Stomach smooth muscle (tissue), 2 donors: Measurements from ENCODE around the gene PNPLA2.

Experiments used
- H3K27ac ChIP-seq: one replicate; pipeline ENCODE4 v1.7.0; 2013; ENCODE audit warnings: mild to moderate bottlenecking, low read length, inconsistent platforms
- H3K27me3 ChIP-seq, 2 donors: one replicate each; pipeline ENCODE4 v1.7.0; 2013; ENCODE audit warnings: low read length in 2 of 2; ENCODE audit not compliant: insufficient read depth in 2 of 2, control insufficient read depth in 1 of 2
- H3K36me3 ChIP-seq, 2 donors: one replicate each; pipeline ENCODE4 v1.7.0; 2013; ENCODE audit warnings: low read length in 2 of 2; ENCODE audit not compliant: control insufficient read depth in 2 of 2, insufficient read depth in 2 of 2
- H3K4me1 ChIP-seq: one replicate; pipeline ENCODE4 v1.7.0; 2013; ENCODE audit warnings: low read length; ENCODE audit not compliant: control insufficient read depth, insufficient read depth
- H3K4me3 ChIP-seq, 2 donors: one replicate each; pipeline ENCODE4 v1.7.0; 2013; ENCODE audit warnings: low read length in 2 of 2
- H3K9ac ChIP-seq, 2 donors: one replicate each; pipeline ENCODE4 v1.7.0; 2013; ENCODE audit warnings: low read length in 2 of 2, mild to moderate bottlenecking in 1 of 2
- H3K9me3 ChIP-seq, 2 donors: one replicate each; pipeline ENCODE4 v1.7.0; 2013; ENCODE audit warnings: low read length in 2 of 2; ENCODE audit not compliant: control insufficient read depth in 2 of 2
- donor health status: healthy.
- donor health status: Pancreatic carcinoma.

PNPLA2 gene

DNA sequence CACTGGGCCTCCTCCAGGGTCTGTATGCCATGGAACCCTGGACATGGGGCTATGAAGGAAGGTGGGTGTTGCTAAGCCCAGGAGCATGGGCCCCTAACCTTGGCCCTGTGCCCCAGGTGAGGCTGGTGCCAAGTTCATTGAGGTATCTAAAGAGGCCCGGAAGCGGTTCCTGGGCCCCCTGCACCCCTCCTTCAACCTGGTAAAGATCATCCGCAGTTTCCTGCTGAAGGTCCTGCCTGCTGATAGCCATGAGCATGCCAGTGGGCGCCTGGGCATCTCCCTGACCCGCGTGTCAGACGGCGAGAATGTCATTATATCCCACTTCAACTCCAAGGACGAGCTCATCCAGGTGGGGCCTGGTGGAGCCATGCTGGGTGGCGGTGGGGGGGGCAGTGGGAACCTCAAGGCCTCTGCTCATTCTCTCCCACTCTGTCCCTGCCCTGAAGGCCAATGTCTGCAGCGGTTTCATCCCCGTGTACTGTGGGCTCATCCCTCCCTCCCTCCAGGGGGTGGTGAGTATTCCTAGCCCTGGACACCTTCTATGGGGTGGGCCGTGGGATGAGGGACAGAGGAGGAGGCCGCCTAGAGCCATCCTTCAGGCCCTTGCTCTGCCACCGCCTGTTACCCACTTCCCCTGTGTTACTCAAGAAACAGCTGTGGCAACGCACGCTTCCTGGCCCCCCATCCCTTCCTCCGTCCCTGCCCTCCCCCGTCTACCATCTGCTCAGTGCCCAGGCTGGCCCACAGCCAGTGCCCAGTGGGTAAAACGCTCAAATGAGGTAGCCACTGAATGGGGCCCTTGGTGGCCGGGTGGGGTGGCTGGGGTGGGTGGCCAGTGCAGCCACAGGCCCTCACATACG lies 3.0 kb downstream of the PNPLA2 start:
- H3K4me1 ChIP-seq, result peaks cover 36% of the 10 kb centered on the region
- peaks cover 0 to 8% of the 10 kb centered on the region in 2 donors for H3K36me3 ChIP-seq
- H3K27ac ChIP-seq, result no peak overlapping the region
- peaks cover 15 to 23% of the 10 kb centered on the region in 2 donors for H3K27me3 ChIP-seq
- H3K9ac ChIP-seq, result no peak overlapping the region
- no peaks in the 10 kb centered on the region for H3K9me3 ChIP-seq
- peak overlapping the region in 1 of 2 donors; percentile 81 for H3K4me3 ChIP-seq

DNA sequence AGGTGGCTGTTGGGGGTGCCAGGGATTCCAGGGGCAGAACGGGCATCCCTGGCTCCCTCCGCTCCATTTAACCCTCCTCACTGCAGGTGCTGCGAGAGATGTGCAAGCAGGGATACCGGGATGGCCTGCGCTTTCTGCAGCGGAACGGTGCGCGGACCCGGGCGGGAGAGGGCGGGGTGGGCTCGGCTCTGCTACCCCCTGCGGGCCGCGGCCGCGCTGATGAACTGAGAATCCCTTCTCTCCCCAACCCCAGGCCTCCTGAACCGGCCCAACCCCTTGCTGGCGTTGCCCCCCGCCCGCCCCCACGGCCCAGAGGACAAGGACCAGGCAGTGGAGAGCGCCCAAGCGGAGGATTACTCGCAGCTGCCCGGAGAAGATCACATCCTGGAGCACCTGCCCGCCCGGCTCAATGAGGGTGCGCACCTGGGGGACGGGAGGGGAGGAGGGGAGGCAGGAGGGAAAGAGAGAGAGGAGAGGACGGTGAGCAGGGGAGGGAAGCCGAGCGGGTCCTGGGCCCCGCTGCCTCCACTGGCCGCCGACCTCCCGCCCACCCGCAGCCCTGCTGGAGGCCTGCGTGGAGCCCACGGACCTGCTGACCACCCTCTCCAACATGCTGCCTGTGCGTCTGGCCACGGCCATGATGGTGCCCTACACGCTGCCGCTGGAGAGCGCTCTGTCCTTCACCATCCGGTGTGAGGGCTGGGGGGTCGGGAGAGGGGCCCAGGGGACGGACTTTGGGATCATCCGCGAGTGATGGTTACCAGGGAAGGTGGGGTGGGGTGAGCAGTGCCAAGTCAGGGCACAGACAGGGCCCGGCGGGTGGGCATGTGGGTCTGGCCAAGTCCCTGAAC lies 5.0 kb downstream of the PNPLA2 start:
- Histone ChIP-seq H3K9me3 (no peaks in the 10 kb centered on the region), H3K27me3 (peaks cover 28 to 42% of the 10 kb centered on the region in 2 donors), H3K4me3 (no peak overlapping the region), H3K9ac (no peak overlapping the region), H3K36me3 (peaks cover 0 to 8% of the 10 kb centered on the region in 2 donors), H3K4me1 (peaks cover 44% of the 10 kb centered on the region), H3K27ac (no peak overlapping the region)

DNA sequence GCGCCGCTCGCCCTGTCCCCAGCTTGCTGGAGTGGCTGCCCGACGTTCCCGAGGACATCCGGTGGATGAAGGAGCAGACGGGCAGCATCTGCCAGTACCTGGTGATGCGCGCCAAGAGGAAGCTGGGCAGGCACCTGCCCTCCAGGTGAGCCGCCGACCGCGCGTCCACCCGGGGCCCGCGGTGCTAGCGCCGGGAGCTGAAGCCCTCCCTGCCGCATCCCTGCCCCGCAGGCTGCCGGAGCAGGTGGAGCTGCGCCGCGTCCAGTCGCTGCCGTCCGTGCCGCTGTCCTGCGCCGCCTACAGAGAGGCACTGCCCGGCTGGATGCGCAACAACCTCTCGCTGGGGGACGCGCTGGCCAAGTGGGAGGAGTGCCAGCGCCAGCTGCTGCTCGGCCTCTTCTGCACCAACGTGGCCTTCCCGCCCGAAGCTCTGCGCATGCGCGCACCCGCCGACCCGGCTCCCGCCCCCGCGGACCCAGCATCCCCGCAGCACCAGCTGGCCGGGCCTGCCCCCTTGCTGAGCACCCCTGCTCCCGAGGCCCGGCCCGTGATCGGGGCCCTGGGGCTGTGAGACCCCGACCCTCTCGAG lies 5.7 kb downstream of the PNPLA2 start:
- Histone ChIP-seq H3K4me1 (peaks cover 46% of the 10 kb centered on the region), H3K27me3 (peaks cover 35 to 49% of the 10 kb centered on the region in 2 donors)

DNA sequence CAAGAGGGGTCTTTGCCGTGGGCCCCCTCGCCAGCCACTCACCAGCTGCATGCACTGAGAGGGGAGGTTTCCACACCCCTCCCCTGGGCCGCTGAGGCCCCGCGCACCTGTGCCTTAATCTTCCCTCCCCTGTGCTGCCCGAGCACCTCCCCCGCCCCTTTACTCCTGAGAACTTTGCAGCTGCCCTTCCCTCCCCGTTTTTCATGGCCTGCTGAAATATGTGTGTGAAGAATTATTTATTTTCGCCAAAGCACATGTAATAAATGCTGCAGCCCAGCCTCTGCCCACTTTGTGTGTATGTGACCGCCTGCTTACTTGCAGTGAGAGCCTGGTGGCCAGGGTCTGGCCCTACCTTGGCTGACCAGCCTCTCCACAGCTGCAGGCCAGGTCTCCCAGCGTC lies 6.2 kb downstream of the PNPLA2 start:
- peaks cover 51% of the 10 kb centered on the region for H3K4me1 ChIP-seq
- no peaks in the 10 kb centered on the region for H3K9me3 ChIP-seq
- no peak overlapping the region for H3K27ac ChIP-seq
- H3K4me3 ChIP-seq, result no peak overlapping the region
- H3K9ac ChIP-seq, result no peak overlapping the region
- peaks cover 0 to 8% of the 10 kb centered on the region in 2 donors for H3K36me3 ChIP-seq
- H3K27me3 ChIP-seq, result peaks cover 40 to 55% of the 10 kb centered on the region in 2 donors

More for the DNA sequence above, 5.7 kb downstream of the PNPLA2 start:
- Histone ChIP-seq H3K9ac (no peak overlapping the region), H3K9me3 (no peaks in the 10 kb centered on the region), H3K27ac (no peak overlapping the region), H3K36me3 (peaks cover 0 to 8% of the 10 kb centered on the region in 2 donors), H3K4me3 (no peak overlapping the region)

DNA sequence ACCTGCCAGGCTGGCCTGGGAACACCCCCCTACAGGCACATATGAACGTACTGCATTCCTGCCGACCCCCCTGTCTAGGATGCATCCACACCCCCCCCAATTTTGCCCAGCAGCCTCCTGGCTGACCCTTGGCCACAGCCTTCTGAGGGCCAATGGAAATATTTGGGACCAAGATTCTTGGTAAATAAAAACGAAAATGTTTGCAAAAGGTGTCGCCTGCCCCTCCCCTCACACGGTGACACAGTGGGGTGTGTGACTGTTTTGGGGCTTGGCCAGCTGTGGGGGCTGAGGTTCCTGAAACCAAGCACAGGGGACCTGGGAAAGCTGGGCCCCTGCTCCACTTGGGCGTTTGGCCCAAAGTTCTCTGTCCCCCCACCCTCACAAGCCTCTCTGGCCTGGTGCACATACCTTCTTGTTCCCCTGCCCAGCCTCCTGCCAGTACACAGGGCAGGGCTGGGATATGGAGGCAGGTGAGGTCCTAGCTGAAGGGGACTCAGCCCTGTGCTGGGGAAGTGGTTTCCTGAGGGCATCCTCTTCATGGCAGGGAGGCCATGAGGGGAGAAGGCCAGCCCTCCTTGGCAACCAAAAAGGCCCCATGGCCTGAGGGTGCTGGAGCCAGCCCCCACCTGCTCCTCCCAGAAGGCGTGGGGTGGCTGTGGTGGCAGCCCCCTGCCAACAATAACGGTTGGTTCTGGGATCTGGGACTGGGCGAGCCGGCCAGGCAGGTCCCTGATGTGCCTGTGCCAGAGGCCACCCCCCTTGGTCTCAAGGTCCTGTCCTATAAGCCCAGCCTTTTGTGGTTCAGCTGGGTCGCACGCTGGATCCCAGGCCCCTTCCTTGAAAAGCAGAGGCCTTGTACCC lies 6.9 kb downstream of the PNPLA2 start:
- Histone ChIP-seq H3K4me1 (peaks cover 51% of the 10 kb centered on the region), H3K27me3 (peaks cover 46 to 62% of the 10 kb centered on the region in 2 donors), H3K9me3 (no peaks in the 10 kb centered on the region), H3K4me3 (no peak overlapping the region), H3K36me3 (peaks cover 0 to 8% of the 10 kb centered on the region in 2 donors), H3K9ac (no peak overlapping the region), H3K27ac (no peak overlapping the region)

DNA sequence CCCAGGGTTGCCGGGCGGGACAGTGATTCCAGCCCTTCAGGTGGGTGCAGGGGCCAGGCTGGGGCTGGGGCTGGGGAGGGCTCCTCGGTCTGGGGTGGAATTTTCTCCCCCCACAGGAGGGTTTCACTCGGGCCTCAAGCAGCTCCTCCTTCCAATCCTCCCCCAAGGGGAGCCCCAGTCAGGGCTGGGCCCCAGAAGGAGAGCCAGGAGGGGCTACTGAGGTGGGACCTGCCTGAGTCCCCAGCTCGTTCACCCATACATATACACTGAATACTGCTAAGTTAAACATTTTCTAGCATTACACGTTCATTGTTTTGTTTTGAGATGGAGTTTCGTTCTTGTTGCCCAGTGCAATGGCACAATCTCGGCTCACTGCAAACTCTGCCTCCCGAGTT lies 7.5 kb downstream of the PNPLA2 start:
- peaks cover 51% of the 10 kb centered on the region for H3K4me1 ChIP-seq
- H3K9me3 ChIP-seq, result no peaks in the 10 kb centered on the region
- peaks cover 0 to 8% of the 10 kb centered on the region in 2 donors for H3K36me3 ChIP-seq
- no peak overlapping the region for H3K9ac ChIP-seq
- no peak overlapping the region for H3K4me3 ChIP-seq
- peaks cover 51 to 68% of the 10 kb centered on the region in 2 donors for H3K27me3 ChIP-seq
- no peak overlapping the region for H3K27ac ChIP-seq

DNA sequence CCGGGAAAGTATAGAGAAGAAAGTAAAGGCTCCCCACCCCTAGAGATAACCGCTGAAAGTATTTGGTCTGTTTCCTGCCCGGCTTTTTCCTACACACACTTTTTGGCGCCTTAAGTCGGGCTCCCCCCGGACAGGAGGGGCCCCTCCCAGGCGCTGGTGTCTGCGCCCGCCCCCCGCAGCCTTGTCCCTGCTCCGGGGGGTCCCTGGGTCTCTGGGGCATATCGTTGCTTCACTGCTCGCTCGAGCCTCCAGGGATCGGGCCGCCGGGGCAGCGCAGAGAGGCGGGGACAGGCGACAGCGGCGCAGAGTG lies 8.1 kb downstream of the PNPLA2 start:
- Histone ChIP-seq H3K4me3 (peak overlapping the region in 1 of 2 donors; percentile 52), H3K27ac (no peak overlapping the region), H3K27me3 (peaks cover 56 to 73% of the 10 kb centered on the region in 2 donors), H3K36me3 (peaks cover 0 to 8% of the 10 kb centered on the region in 2 donors), H3K9ac (no peak overlapping the region), H3K4me1 (peaks cover 51% of the 10 kb centered on the region), H3K9me3 (no peaks in the 10 kb centered on the region)

DNA sequence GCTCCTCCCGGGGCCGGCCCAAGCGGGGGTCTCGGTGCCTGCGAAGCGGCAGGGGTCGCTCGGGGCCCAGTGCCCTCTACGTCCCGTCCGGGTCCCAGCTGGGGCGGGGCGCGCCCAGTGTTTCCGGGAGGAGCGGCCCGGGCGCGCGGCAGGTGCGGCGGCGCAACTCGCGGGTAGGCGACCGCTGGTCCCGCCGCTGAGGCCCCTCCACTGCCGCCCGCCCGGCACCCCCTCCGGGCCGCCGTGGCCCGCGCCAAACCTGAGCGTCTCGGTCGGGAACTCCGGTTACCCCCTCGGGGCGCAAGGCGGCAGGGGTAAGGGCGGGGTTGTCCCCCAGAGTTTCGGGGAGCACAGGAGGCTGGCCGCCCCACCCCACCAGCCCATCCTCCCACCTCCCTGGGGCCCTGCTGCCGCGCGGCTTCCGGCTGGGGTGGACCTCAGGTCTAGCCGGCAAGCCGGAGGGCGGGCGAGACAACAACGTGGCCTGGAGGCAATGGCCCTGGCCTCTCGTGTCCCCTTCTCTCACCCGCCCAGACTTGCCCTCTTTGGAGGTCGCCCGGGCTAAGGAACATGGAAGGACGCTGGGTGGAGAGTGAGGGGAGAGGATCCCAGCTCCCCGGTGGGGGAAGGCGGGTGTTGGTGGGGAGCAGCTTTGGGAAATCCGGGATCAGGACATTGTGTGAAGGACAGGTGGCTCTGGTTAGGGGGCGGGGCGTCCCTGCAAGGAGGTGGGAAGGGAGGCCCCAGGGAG lies 8.6 kb downstream of the PNPLA2 start:
- H3K27me3 ChIP-seq, result peaks cover 57 to 79% of the 10 kb centered on the region in 2 donors

DNA sequence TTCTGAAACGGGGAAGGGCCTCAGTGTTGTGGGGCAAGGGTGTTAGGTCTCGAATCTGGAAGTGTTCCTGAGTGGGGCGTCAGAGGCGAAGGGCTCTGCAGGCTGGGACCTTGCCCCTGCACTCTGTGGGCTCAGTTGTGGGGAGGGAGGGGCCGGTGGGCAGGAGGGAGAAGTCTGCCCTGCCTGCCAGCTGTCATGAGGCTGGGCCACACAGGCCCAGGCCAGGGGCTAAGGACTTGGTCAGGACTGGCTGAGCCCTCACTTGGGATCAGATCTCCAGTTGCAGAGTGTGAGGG lies 9.1 kb downstream of the PNPLA2 start, which contains the start of gene CRACR2B:
Gene CRACR2B (plus strand): TSS at position 23 of the 296 bp plus-strand sequence. CDS start 689 bp downstream, outside the sequence.
- Histone ChIP-seq H3K4me3 (peak within 1 kb of the TSS in 1 of 2 donors; percentile 52), H3K27ac (no peak within 1 kb of the TSS), H3K9ac (no peak within 1 kb of the TSS), H3K36me3 (peaks cover 0 to 8% of the 10 kb centered on the region in 2 donors), H3K4me1 (peaks cover 53% of the 10 kb centered on the region), H3K9me3 (no peaks in the 10 kb centered on the region), H3K27me3 (peaks cover 57 to 81% of the 10 kb centered on the region in 2 donors)

More for the DNA sequence above, 8.6 kb downstream of the PNPLA2 start:
- Histone ChIP-seq H3K27ac (no peak overlapping the region), H3K36me3 (peaks cover 0 to 8% of the 10 kb centered on the region in 2 donors), H3K4me3 (peak overlapping the region in 1 of 2 donors; percentile 52), H3K4me1 (peaks cover 51% of the 10 kb centered on the region), H3K9me3 (no peaks in the 10 kb centered on the region), H3K9ac (no peak overlapping the region)
